Right ventricle myocardium inferior (tissue), 1 donor: Measurements from ENCODE around the gene DVL3. TPM values are rescaled to one million over a fixed set of nuclear protein-coding genes. Genes with fewer than 3 reads are reported as not detected.

Experiments used
- ATAC-seq: fragments of 200-7000 bp; cut with Tn5 transposase; one replicate; pipeline ENCODE4 v1.9.1; 2020; ENCODE audit warnings: mild to moderate bottlenecking, moderate library complexity
- DNase-seq: peaks from one replicate; pipeline ENCODE4 v3.0.0; 2021; ENCODE audit errors: missing footprints
- intact Hi-C: fragments of 100-400 bp; cut with DNase I; formaldehyde crosslinking; loops from one replicate; pipeline ENCODE4 v1.11.0; 2022
- total RNA-seq: library from RNA; stranded (reverse); fragmentation: NEBNext Ultra II Directional; extraction: Animal tissue kit (Norgen Biotek cat#: 25700); gene quantifications from one replicate; pipeline ENCODE4 v1.2.1, GENCODE V29; 2021
- donor health status: DM: no; HTN: yes; CAD: no; lungs with severe emphysema.

DVL3 gene
- total RNA-seq, 1 donor from 2014 or later: 60.7 TPM

GRCh38 chr3:184186184-184186901, 31.2 kb downstream of the DVL3 start, which contains the start of gene ABCF3:
Gene ABCF3 (plus strand): TSS chr3:184186199. CDS start chr3:184186208, 9 bp downstream.
- peak; percentile 14 for ATAC-seq
- DNase-seq: peak; percentile 83
- intact Hi-C loops: loop anchor here (1.0 to 10.0 kb wide), 5 partner anchors 32 to 172 kb away; partner anchors contain the start of genes ABCC5, ALG3, DVL3 and EEF1AKMT4

- ATAC-seq (no peak), DNase-seq (no peak)
- intact Hi-C loops: loop anchor here (1.0 to 10.0 kb wide), 5 partner anchors 32 to 172 kb away; partner anchors contain the start of genes ABCC5, ALG3, DVL3 and EEF1AKMT4
Observed at GRCh38 chr3:184186902-184187207, 31.7 kb downstream of the DVL3 start.

- no peak for DNase-seq
- ATAC-seq: no peak
Observed at GRCh38 chr3:184188080-184188479, 32.9 kb downstream of the DVL3 start.

GRCh38 chr3:184189421-184189820, 34.2 kb downstream of the DVL3 start:
- intact Hi-C loops: loop anchor here (5.0 to 10.0 kb wide), 2 partner anchors 58 to 175 kb away; partner anchors contain the start of genes ABCC5, ALG3 and EEF1AKMT4
- no peak for ATAC-seq
- DNase-seq: no peak

More at GRCh38 chr3:184188080-184188479, 32.9 kb downstream of the DVL3 start:
- intact Hi-C loops: loop anchor here (5.0 to 10.0 kb wide), 2 partner anchors 59 to 173 kb away; partner anchors contain the start of genes ABCC5, ALG3 and EEF1AKMT4

GRCh38 chr3:184192889-184193288, 37.7 kb downstream of the DVL3 start:
- intact Hi-C loops: no loop called here
- ATAC-seq (no peak), DNase-seq (no peak)

- DNase-seq (no peak), ATAC-seq (no peak)
- intact Hi-C loops: no loop called here
Observed at GRCh38 chr3:184193991-184194539, 38.9 kb downstream of the DVL3 start.

- ATAC-seq: no peak
- intact Hi-C loops: no loop called here
- DNase-seq: no peak
Observed at GRCh38 chr3:184196536-184196935, 41.4 kb downstream of the DVL3 start.

GRCh38 chr3:184198509-184198908, 43.3 kb downstream of the DVL3 start:
- intact Hi-C loops: no loop called here
- no peak for DNase-seq
- no peak for ATAC-seq

GRCh38 chr3:184200825-184201224, 45.6 kb downstream of the DVL3 start:
- ATAC-seq (no peak), DNase-seq (no peak)
- intact Hi-C loops: no loop called here

GRCh38 chr3:184203526-184203925, 48.3 kb downstream of the DVL3 start:
- intact Hi-C loops: no loop called here
- DNase-seq: no peak
- no peak for ATAC-seq

GRCh38 chr3:184209146-184209923, 54.2 kb downstream of the DVL3 start:
- no peak for DNase-seq
- intact Hi-C loops: no loop called here
- ATAC-seq: peak; percentile 56

- no peak for ATAC-seq
- no peak for DNase-seq
- intact Hi-C loops: no loop called here
Observed at GRCh38 chr3:184211297-184211696, 56.1 kb downstream of the DVL3 start.

GRCh38 chr3:184211718-184212117, 56.5 kb downstream of the DVL3 start:
- ATAC-seq (no peak), DNase-seq (no peak)
- intact Hi-C loops: no loop called here

GRCh38 chr3:184218814-184219213, 63.6 kb downstream of the DVL3 start:
- DNase-seq (no peak), ATAC-seq (no peak)
- intact Hi-C loops: no loop called here

- ATAC-seq: no peak
Observed at GRCh38 chr3:184222521-184222920, 67.3 kb downstream of the DVL3 start.

More at GRCh38 chr3:184222521-184222920, 67.3 kb downstream of the DVL3 start:
- intact Hi-C loops: no loop called here
- DNase-seq: no peak

Other genes starting within 250 kb of the DVL3 start
- 48.2 TPM for gene ABCC5, start 137.5 kb upstream of the DVL3 start, total RNA-seq
- gene HTR3D, start 123.6 kb upstream of the DVL3 start, total RNA-seq: not detected
- gene HTR3C, start 102.3 kb upstream of the DVL3 start, total RNA-seq: not detected
- gene HTR3E, start 58.3 kb upstream of the DVL3 start, total RNA-seq: not detected
- gene EIF2B5, start 20.0 kb upstream of the DVL3 start, total RNA-seq: 32.2 TPM
- gene AP2M1, start 19.5 kb downstream of the DVL3 start, total RNA-seq: 269 TPM
- gene ABCF3, start 30.8 kb downstream of the DVL3 start, total RNA-seq: 68.2 TPM
- gene VWA5B2, start 74.2 kb downstream of the DVL3 start, total RNA-seq: not detected
- gene ALG3, start 93.6 kb downstream of the DVL3 start, total RNA-seq: 18.4 TPM
- 1.7 TPM for gene EEF1AKMT4, start 94.3 kb downstream of the DVL3 start, total RNA-seq
- not detected for gene CAMK2N2, start 106.2 kb downstream of the DVL3 start, total RNA-seq
- gene ECE2, start 120.6 kb downstream of the DVL3 start, total RNA-seq: not detected
- 228 TPM for gene PSMD2, start 143.9 kb downstream of the DVL3 start, total RNA-seq
- 274 TPM for gene EIF4G1, start 159.2 kb downstream of the DVL3 start, total RNA-seq
- 33.4 TPM for gene FAM131A, start 182.2 kb downstream of the DVL3 start, total RNA-seq
- 2.9 TPM for gene CLCN2, start 206.2 kb downstream of the DVL3 start, total RNA-seq
- gene POLR2H, start 206.3 kb downstream of the DVL3 start, total RNA-seq: 27.1 TPM
- gene THPO, start 222.8 kb downstream of the DVL3 start, total RNA-seq: 0.35 TPM
- 8.7 TPM for gene CHRD, start 224.7 kb downstream of the DVL3 start, total RNA-seq